HepG2 (cell line): ENCODE measurements around the gene NOC2L.

Experiments used
- CHCHD3 ChIP-seq: sonication (generic); formaldehyde crosslinking; IDR thresholded peaks from 2 replicates; pipeline ENCODE4 v1.8.0; 2022; ENCODE audit warnings: mild to moderate bottlenecking, missing genetic modification reagents, moderate library complexity
- JUN ChIP-seq: sonication (generic); formaldehyde crosslinking; IDR thresholded peaks from 2 replicates; pipeline ENCODE4 v1.4.0; 2020; ENCODE audit warnings: mild to moderate bottlenecking, missing genetic modification reagents
- SPEN ChIP-seq: sonication (generic); formaldehyde crosslinking; IDR thresholded peaks from 2 replicates; pipeline ENCODE4 v1.5.1; 2020; ENCODE audit warnings: low read depth, mild to moderate bottlenecking, missing genetic modification reagents
- TF ChIP-seq, protein P1 (sequence below): sonication (generic); formaldehyde crosslinking; IDR thresholded peaks from 2 replicates; pipeline ENCODE4 v1.5.0; 2020; ENCODE audit warnings: mild to moderate bottlenecking, missing genetic modification reagents, moderate library complexity

DNA sequence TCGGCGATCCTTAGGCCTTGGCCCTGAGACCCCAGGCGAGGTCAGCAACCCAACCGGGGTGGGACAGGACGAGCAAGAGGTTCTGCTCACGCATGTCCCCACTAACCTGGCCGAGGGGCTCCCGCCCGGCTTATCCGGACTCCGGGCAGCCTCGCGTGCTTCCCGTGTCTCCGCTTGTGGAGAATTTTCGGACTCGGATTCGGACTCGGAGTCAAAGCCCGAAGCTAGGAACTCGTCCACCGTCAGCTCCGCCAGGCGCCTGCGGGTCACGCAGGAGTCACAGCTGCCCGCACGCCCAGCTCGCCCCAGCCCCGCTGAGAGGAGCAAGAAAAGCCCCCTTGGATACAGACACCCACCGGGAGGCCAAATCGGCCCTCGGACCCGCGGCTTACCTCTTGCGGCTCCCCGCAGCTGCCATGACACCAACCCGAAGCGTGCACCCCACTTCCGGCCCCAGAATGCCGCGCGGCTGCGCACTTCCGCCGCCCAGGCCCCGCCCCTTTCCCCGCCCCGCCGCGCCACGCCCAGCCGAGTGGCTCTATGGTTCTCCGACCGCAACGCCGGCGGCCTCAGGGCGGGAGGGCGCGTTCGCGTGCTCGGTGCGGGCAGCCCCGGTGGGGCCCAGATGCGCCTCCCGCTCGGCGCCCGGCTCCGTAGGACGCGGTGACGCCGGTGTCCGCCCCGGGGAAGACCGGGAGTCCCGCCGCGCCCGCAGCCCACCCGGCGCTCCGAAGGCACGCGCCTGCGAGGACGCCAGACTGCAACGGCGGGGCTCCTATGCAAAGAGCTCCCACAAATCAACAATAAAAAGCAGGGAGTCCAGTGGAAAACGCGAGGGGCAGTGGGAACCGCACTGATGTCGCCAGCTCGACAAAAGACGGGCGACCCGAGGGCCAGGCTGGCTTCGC, at the start of gene NOC2L:
- TF ChIP-seq, protein P1, sequence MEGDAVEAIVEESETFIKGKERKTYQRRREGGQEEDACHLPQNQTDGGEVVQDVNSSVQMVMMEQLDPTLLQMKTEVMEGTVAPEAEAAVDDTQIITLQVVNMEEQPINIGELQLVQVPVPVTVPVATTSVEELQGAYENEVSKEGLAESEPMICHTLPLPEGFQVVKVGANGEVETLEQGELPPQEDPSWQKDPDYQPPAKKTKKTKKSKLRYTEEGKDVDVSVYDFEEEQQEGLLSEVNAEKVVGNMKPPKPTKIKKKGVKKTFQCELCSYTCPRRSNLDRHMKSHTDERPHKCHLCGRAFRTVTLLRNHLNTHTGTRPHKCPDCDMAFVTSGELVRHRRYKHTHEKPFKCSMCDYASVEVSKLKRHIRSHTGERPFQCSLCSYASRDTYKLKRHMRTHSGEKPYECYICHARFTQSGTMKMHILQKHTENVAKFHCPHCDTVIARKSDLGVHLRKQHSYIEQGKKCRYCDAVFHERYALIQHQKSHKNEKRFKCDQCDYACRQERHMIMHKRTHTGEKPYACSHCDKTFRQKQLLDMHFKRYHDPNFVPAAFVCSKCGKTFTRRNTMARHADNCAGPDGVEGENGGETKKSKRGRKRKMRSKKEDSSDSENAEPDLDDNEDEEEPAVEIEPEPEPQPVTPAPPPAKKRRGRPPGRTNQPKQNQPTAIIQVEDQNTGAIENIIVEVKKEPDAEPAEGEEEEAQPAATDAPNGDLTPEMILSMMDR (CRISPR knock-in tag), result peak; percentile 21; the same call in 1 of the 2 replicates
- TF ChIP-seq JUN (CRISPR knock-in tag), result no peak
- no peak for TF ChIP-seq CHCHD3
- TF ChIP-seq SPEN (CRISPR knock-in tag), result no peak
